ENCODE results near the gene MRPL34. TPM values are rescaled to one million over a fixed set of nuclear protein-coding genes. Genes with fewer than 3 reads are reported as not detected.

The MRPL34 gene
- total RNA-seq, 1 donor from 2014 or later, result 125 TPM

DNA sequence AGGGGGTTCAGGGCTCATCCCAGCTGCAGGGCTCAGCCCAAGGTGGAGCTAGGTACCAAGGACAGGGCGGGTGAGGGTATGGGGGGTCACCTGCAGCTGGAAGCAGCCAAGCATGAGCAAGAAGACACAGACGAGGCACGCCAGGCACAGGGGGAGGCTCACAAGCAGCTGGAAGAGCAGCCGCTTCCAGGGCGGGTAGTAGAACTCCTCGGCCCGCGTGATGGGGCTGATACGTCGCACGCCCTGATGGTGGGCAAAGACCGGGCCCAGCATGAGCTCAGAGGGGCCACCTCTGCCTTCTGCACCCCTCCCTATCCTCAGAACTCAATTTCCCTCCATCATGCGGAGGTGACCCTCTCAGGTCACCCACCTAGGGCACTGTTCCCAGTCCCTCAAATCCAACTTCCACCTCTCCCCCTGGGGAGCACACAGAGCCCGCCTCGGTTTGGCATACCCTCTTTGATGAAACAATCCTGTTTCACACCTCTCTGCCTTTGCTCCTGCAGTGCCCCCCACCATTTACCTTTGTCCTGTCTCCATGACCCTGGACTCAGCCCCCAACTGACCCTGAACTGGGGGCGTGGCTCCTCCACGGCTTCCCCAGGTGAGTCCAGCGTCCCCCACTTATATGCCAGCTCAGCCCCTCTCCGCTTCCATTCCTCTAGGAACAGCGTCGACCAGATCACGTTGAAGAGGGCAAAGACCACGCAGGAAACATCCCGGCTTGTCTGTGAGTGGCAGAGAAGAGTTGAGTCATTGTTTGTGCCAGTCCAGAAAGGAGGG, 24.8 kb downstream of the MRPL34 start:
- Histone ChIP-seq H3K36me3 (ENCODE audit: control insufficient read depth, insufficient read depth, low read length) (peaks cover 1% of the 10 kb centered on the region), H3K4me3 (ENCODE audit: low read depth, low read length) (no peak overlapping the region), H3K27me3 (ENCODE audit: control insufficient read depth, insufficient read depth, low read length) (peaks cover 11% of the 10 kb centered on the region)
- DNase-seq (ENCODE audit: low read depth), result no peak
- TF ChIP-seq, protein P1, sequence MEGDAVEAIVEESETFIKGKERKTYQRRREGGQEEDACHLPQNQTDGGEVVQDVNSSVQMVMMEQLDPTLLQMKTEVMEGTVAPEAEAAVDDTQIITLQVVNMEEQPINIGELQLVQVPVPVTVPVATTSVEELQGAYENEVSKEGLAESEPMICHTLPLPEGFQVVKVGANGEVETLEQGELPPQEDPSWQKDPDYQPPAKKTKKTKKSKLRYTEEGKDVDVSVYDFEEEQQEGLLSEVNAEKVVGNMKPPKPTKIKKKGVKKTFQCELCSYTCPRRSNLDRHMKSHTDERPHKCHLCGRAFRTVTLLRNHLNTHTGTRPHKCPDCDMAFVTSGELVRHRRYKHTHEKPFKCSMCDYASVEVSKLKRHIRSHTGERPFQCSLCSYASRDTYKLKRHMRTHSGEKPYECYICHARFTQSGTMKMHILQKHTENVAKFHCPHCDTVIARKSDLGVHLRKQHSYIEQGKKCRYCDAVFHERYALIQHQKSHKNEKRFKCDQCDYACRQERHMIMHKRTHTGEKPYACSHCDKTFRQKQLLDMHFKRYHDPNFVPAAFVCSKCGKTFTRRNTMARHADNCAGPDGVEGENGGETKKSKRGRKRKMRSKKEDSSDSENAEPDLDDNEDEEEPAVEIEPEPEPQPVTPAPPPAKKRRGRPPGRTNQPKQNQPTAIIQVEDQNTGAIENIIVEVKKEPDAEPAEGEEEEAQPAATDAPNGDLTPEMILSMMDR (IDR thresholded peaks at IDR 0.05; ENCODE audit: insufficient read depth, low read length, poor library complexity, severe bottlenecking), result no peak

DNA sequence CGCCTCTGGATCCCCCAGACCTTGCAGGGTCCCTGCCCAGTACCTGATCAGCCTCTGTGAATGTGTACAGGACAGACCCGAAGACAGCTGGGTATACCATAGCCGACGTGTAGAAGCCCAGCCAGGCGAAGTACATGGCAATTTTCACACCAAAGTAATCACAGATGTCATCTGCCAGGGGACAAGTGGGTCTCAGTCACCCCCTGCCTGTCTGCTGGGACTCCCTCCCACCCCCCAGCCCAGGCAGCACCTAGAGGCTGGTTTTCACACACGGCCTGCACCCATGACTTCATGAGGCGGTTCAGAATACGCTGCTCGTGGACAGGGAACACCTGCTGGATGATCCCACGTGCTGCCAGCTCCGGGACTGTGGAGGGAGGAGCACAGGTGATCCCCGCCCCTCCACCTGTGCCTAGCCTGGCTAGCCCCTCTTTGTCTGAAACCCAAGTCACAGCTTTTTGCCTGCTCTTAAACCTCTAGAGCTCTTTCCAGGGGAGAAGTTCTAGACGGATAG, 25.4 kb downstream of the MRPL34 start:
- no peak for DNase-seq (ENCODE audit: low read depth)
- TF ChIP-seq, protein P1 (IDR thresholded peaks at IDR 0.05; ENCODE audit: insufficient read depth, low read length, poor library complexity, severe bottlenecking), result no peak
- peaks cover 11% of the 10 kb centered on the region for H3K27me3 ChIP-seq (ENCODE audit: control insufficient read depth, insufficient read depth, low read length)
- no peak overlapping the region for H3K4me3 ChIP-seq (ENCODE audit: low read depth, low read length)
- H3K36me3 ChIP-seq (ENCODE audit: control insufficient read depth, insufficient read depth, low read length), result peaks cover 1% of the 10 kb centered on the region

DNA sequence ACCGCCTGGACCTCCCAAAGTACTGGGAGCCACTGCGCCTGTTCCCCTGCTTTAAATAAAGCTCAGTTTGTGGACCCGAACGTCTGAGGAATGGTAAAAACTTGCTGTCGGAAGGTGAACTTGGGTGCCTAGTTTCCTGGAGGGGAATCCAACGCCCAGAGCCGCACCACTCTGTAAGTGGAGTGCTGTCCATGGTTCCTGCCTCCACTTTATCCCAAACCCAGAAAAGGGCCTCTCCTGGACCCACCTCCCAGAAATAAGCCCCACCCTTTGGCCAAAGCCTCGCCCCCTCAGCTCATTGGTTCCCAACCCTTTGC, 26.6 kb downstream of the MRPL34 start:
- Histone ChIP-seq H3K4me3 (ENCODE audit: low read depth, low read length) (no peak overlapping the region), H3K27me3 (ENCODE audit: control insufficient read depth, insufficient read depth, low read length) (peaks cover 11% of the 10 kb centered on the region), H3K36me3 (ENCODE audit: control insufficient read depth, insufficient read depth, low read length) (peaks cover 1% of the 10 kb centered on the region)
- TF ChIP-seq, protein P1 (IDR thresholded peaks at IDR 0.05; ENCODE audit: insufficient read depth, low read length, poor library complexity, severe bottlenecking), result no peak
- no peak for DNase-seq (ENCODE audit: low read depth)

DNA sequence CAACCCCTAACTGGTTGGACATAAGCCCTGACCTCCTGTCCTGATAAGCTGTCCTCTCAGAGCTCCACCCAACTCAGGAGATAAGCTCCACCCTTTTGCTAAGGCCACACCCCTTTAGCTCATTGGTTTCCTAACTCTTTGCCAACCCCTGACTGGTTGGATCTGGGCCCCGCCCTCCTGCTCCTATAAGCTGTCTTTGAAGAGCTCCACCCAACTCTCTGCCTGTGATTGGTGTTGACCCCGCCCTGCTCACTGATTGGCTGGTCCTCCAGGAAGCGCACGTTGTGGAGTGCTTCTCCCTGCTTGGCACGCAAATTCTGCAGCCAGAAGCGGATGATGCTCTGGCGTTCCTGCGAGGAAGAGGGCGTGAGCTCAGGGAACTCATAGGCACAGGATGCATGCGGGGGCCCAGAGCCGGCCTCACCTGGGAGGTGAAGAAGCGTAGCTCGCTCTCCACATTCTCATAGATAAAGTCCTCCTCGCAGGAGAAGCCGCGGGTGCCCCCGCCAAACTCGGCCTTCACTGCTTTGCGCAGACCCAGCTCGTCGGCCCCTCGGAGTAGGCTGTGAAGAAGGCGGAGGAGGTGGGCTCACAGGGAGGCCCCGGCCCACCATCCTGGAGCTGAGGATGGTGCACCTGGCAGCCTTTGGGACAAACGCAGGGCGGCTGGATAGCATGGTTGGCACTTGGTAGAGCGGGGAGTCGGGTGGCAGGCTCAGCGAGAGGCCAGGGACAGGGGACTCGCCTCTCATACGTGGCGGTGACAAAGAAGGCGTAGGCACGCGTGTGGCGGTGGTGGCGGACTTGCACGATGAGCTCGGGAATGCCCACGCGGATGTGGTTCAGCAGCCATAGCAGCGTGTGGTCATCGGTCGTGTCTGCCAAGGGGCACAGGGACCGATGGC, 27.3 kb downstream of the MRPL34 start:
- DNase-seq (ENCODE audit: low read depth), result no peak

DNA sequence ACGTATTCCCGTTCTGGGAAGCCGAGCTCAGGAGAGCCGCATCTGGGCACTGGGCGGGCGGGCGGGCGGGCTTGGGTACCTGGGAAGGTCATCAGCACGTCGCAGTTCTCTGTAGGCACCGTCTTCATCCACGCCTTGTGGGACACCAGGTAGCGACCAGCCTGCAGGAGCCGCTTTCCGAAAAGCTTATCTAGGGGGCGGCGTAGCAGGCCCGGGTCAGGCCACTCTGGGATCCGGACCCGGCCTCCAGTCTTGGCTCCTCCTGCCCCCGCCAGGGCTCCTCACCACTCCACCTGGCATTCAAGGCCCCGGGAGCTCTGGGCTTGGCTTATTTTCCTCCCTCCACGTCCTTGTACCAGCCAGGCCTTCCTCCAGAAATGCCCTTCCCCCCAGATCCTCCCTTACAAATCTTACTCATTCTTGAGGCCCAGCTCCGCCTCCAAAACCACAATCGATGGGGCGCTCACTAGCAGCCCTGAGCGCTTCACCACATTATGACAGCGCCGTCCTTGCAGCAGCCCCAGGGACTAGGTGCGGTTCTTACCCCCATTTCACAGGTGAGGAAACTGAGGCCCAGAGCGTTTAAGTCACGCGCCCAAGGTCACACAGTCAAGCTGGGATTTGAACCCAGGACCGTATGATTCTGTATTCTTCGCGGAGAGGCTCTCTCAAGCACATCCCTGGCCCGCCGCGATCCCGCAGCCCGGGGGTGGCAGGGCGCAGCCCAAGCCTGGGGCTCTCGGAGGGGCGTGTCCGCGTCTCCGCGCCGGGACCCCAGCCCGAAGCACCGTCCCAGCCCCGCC, 28.1 kb downstream of the MRPL34 start:
- Histone ChIP-seq H3K27me3 (ENCODE audit: control insufficient read depth, insufficient read depth, low read length) (peaks cover 11% of the 10 kb centered on the region), H3K4me3 (ENCODE audit: low read depth, low read length) (peak overlapping the region; percentile 52), H3K36me3 (ENCODE audit: control insufficient read depth, insufficient read depth, low read length) (peaks cover 1% of the 10 kb centered on the region)
- DNase-seq (ENCODE audit: low read depth), result peak; percentile 70
- TF ChIP-seq, protein P1 (IDR thresholded peaks at IDR 0.05; ENCODE audit: insufficient read depth, low read length, poor library complexity, severe bottlenecking), result no peak

More for the DNA sequence above, 27.3 kb downstream of the MRPL34 start:
- Histone ChIP-seq H3K36me3 (ENCODE audit: control insufficient read depth, insufficient read depth, low read length) (peaks cover 1% of the 10 kb centered on the region), H3K27me3 (ENCODE audit: control insufficient read depth, insufficient read depth, low read length) (peaks cover 11% of the 10 kb centered on the region), H3K4me3 (ENCODE audit: low read depth, low read length) (no peak overlapping the region)
- TF ChIP-seq, protein P1 (IDR thresholded peaks at IDR 0.05; ENCODE audit: insufficient read depth, low read length, poor library complexity, severe bottlenecking), result no peak
